SU-DHL-6 (cell line): ENCODE results near the gene CCL15.

ENCODE experiments used
- EZH2phosphoT487 ChIP-seq: fragments of 200-600 bp; sonication (generic), shearing (Covaris generic); conservative IDR thresholded peaks from 2 replicates; pipeline ENCODE4 v1.6.1; 2018; ENCODE audit warnings: mild to moderate bottlenecking, antibody characterized with exemption, low read length, moderate library complexity, mixed read lengths
- TF ChIP-seq, protein P1 (sequence below): fragments of 200-600 bp; sonication (generic); IDR thresholded peaks from one replicate; pipeline ENCODE4 v1.5.1; 2017; ENCODE audit warnings: antibody characterized with exemption, mild to moderate bottlenecking, low read length, moderate library complexity; ENCODE audit not compliant: insufficient read depth, poor library complexity, severe bottlenecking

DNA sequence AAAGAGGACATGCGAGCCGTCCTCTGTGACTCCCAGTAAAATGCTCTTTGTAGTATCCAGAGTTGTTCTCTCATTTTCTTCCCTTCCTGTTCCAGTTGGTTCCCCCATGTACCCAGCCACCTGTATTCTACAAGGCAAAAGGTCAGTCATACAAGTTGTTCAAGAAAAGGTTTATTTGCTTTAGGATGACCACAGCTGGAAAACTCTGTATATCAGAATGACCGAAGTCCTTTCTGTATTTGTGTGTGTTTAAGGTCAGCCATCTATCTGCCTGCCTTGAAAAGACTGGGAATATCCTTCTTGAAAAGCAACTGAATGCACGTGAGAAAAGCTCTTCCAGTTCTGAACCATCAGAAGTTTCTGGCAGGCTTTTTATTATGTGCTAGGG lies 28.4 kb downstream of the CCL15 start:
- TF ChIP-seq, protein P1, sequence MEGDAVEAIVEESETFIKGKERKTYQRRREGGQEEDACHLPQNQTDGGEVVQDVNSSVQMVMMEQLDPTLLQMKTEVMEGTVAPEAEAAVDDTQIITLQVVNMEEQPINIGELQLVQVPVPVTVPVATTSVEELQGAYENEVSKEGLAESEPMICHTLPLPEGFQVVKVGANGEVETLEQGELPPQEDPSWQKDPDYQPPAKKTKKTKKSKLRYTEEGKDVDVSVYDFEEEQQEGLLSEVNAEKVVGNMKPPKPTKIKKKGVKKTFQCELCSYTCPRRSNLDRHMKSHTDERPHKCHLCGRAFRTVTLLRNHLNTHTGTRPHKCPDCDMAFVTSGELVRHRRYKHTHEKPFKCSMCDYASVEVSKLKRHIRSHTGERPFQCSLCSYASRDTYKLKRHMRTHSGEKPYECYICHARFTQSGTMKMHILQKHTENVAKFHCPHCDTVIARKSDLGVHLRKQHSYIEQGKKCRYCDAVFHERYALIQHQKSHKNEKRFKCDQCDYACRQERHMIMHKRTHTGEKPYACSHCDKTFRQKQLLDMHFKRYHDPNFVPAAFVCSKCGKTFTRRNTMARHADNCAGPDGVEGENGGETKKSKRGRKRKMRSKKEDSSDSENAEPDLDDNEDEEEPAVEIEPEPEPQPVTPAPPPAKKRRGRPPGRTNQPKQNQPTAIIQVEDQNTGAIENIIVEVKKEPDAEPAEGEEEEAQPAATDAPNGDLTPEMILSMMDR: no peak
- TF ChIP-seq EZH2phosphoT487: no peak
